Suprapubic skin (tissue), 4 donors: Measurements from ENCODE around the gene CCR4.

Experiments
- CTCF ChIP-seq, 2 donors: fragments of 200-600 bp in 1 of 2; fragments of 450-650 bp in 1 of 2; sonication (generic) in 1 of 2; IDR thresholded peaks; one replicate each; pipeline ENCODE4 v1.5.1; 2016 to 2019; ENCODE audit warnings: antibody characterized with exemption in 2 of 2, mild to moderate bottlenecking in 1 of 2, moderate library complexity in 1 of 2
- EP300 ChIP-seq: sonication (generic); formaldehyde crosslinking; IDR thresholded peaks from one replicate; pipeline ENCODE4 v1.6.1; 2017; ENCODE audit warnings: antibody characterized with exemption
- POLR2AphosphoS5 ChIP-seq, 3 donors: sonication (generic); formaldehyde crosslinking; IDR thresholded peaks; one replicate each; pipeline ENCODE4 v1.6.1; 2017; ENCODE audit warnings: antibody characterized with exemption in 3 of 3

- no peak for TF ChIP-seq CTCF (IDR thresholded peaks at IDR 0.05)
- TF ChIP-seq POLR2AphosphoS5 (IDR thresholded peaks at IDR 0.05): no peak
- TF ChIP-seq EP300: no peak
Observed at GRCh38 chr3:32972482-32973146, 21.2 kb downstream of the CCR4 start.
